ENCODE data around the gene SETD2.

The SETD2 gene

DNA sequence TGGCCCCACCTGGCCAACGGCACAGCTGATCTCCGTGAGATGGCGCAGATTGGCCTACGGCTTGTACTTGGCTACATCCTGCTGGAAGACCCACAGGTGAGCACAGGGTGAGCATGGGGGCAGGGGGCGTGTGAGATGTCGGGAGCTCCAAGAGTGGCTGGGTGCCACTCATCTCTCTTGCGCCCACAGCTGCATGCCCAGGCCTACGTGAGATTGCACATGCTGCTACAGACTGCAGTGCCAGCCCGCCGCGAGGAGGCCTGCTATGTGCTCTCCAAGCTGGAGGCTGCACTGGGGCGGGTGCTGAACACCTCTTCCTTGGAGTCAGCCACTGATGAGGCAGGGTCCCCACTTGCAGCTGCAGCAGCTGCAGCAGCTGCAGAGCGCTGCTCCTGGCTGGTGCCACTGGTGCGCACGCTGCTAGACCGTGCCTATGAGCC, 162.2 kb downstream of the SETD2 start:
- TF ChIP-seq, protein P1, sequence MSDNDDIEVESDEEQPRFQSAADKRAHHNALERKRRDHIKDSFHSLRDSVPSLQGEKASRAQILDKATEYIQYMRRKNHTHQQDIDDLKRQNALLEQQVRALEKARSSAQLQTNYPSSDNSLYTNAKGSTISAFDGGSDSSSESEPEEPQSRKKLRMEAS (IDR thresholded peaks at IDR 0.05): no peak
- TF ChIP-seq FOXM1 (IDR thresholded peaks at IDR 0.05; ENCODE audit: borderline replicate concordance, low read depth): no peak
- no peak for TF ChIP-seq EP300 (IDR thresholded peaks at IDR 0.05; ENCODE audit: borderline replicate concordance)
- TF ChIP-seq, protein P2, sequence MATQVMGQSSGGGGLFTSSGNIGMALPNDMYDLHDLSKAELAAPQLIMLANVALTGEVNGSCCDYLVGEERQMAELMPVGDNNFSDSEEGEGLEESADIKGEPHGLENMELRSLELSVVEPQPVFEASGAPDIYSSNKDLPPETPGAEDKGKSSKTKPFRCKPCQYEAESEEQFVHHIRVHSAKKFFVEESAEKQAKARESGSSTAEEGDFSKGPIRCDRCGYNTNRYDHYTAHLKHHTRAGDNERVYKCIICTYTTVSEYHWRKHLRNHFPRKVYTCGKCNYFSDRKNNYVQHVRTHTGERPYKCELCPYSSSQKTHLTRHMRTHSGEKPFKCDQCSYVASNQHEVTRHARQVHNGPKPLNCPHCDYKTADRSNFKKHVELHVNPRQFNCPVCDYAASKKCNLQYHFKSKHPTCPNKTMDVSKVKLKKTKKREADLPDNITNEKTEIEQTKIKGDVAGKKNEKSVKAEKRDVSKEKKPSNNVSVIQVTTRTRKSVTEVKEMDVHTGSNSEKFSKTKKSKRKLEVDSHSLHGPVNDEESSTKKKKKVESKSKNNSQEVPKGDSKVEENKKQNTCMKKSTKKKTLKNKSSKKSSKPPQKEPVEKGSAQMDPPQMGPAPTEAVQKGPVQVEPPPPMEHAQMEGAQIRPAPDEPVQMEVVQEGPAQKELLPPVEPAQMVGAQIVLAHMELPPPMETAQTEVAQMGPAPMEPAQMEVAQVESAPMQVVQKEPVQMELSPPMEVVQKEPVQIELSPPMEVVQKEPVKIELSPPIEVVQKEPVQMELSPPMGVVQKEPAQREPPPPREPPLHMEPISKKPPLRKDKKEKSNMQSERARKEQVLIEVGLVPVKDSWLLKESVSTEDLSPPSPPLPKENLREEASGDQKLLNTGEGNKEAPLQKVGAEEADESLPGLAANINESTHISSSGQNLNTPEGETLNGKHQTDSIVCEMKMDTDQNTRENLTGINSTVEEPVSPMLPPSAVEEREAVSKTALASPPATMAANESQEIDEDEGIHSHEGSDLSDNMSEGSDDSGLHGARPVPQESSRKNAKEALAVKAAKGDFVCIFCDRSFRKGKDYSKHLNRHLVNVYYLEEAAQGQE (IDR thresholded peaks at IDR 0.05; ENCODE audit: low read depth): no peak
- TF ChIP-seq, protein P3, sequence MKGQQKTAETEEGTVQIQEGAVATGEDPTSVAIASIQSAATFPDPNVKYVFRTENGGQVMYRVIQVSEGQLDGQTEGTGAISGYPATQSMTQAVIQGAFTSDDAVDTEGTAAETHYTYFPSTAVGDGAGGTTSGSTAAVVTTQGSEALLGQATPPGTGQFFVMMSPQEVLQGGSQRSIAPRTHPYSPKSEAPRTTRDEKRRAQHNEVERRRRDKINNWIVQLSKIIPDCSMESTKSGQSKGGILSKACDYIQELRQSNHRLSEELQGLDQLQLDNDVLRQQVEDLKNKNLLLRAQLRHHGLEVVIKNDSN (IDR thresholded peaks at IDR 0.05): no peak
- no peak for TF ChIP-seq RAD21 (IDR thresholded peaks at IDR 0.05; ENCODE audit: low read depth)
- TF ChIP-seq YY1 (IDR thresholded peaks at IDR 0.05; ENCODE audit: low read depth): no peak
- TF ChIP-seq CREB1 (IDR thresholded peaks at IDR 0.05; ENCODE audit: low read depth): no peak
- no peak for TF ChIP-seq TEAD4 (IDR thresholded peaks at IDR 0.05)

DNA sequence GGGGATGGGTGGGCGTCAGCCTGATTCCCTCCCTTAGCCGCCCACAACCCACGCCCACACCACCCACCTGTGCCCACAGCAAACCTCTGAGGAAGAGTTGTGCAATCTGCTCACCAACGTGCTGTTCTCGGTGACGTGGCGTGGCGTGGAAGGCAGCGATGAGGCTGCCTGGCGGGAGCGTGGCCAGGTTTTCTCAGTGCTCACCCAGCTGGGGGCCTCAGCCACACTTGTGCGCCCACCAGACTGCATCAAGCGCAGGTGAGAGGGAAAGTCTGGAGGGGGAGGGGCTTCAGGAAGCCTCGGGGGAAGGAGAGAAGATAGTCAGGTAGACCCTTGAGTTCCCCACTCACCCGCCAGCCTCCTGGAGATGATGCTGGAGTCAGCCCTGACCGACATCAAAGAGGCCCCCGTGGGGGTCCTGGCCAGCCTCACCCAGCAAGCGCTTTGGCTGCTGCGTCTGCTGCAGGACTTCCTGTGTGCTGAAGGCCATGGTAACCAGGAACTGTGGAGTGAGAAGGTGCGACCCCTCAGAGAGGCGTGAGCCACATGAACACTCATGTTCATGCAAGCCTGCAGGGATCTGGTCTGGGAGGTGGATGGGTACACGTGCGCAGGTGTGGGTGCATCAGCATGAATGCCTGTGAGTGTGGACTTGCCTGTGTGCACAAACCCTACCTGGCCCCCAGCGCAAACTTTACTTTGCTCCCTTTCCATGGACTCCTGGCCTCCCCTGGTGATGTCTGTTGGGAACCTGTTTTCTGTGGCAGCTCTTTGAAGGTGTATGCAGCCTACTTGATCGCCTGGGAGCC, 162.8 kb downstream of the SETD2 start:
- TF ChIP-seq, protein P3 (IDR thresholded peaks at IDR 0.05): no peak
- TF ChIP-seq CEBPB (IDR thresholded peaks at IDR 0.05): no peak
- no peak for TF ChIP-seq RAD21 (IDR thresholded peaks at IDR 0.05; ENCODE audit: low read depth)
- TF ChIP-seq, protein P1 (IDR thresholded peaks at IDR 0.05): no peak
- TF ChIP-seq FOXM1 (IDR thresholded peaks at IDR 0.05; ENCODE audit: borderline replicate concordance, low read depth): no peak
- no peak for TF ChIP-seq TAF1 (IDR thresholded peaks at IDR 0.05; ENCODE audit: low read depth)
- no peak for TF ChIP-seq YY1 (IDR thresholded peaks at IDR 0.05; ENCODE audit: low read depth)
- no peak for TF ChIP-seq EP300 (IDR thresholded peaks at IDR 0.05; ENCODE audit: borderline replicate concordance)

DNA sequence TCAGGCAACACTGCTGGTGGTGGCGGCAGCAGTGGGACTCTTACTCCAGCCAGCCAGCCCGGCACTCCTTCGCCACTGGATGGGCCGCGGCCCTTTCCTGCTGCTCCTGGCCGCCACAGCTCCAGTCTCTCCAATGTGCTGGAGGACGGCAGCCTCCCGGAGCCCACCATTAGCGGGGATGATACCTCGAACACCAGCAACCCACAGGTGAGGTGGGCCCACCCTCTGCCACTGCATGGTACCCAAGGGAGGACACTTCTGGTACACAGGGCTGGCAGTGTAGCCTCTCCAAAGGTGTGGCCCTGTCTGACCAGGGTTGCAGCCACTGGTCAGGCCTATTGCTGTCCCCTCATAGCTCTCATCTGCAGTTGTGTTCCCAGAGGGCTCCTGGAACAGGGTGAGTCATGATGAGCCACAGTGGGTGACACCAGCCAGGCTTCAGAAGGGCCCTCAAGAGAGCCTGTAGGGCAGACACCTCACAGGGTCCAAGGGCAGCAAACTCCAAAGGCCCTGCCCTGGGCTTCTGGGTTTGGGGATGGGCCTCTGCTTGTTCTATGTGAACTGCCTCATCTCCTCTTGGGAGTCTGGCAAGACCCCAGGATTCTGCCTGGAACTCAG, 163.6 kb downstream of the SETD2 start:
- TF ChIP-seq, protein P2 (IDR thresholded peaks at IDR 0.05; ENCODE audit: low read depth): no peak
- TF ChIP-seq ZBTB7A (IDR thresholded peaks at IDR 0.05; ENCODE audit: low read depth): no peak
- no peak for TF ChIP-seq TAF1 (IDR thresholded peaks at IDR 0.05; ENCODE audit: low read depth)
- no peak for TF ChIP-seq EP300 (IDR thresholded peaks at IDR 0.05; ENCODE audit: borderline replicate concordance)
- no peak for TF ChIP-seq YY1 (IDR thresholded peaks at IDR 0.05; ENCODE audit: low read depth)
- no peak for TF ChIP-seq FOXM1 (IDR thresholded peaks at IDR 0.05; ENCODE audit: borderline replicate concordance, low read depth)
- TF ChIP-seq, protein P1 (IDR thresholded peaks at IDR 0.05): no peak
- TF ChIP-seq, protein P3 (IDR thresholded peaks at IDR 0.05): no peak
- no peak for TF ChIP-seq TEAD4 (IDR thresholded peaks at IDR 0.05)
- no peak for TF ChIP-seq TCF12 (IDR thresholded peaks at IDR 0.05; ENCODE audit: low read depth)
- TF ChIP-seq NFIC (IDR thresholded peaks at IDR 0.05): no peak
- TF ChIP-seq EGR1 (IDR thresholded peaks at IDR 0.05): no peak
- TF ChIP-seq CEBPB (IDR thresholded peaks at IDR 0.05): no peak
- TF ChIP-seq CREB1 (IDR thresholded peaks at IDR 0.05; ENCODE audit: low read depth): no peak
- no peak for TF ChIP-seq RAD21 (IDR thresholded peaks at IDR 0.05; ENCODE audit: low read depth)

DNA sequence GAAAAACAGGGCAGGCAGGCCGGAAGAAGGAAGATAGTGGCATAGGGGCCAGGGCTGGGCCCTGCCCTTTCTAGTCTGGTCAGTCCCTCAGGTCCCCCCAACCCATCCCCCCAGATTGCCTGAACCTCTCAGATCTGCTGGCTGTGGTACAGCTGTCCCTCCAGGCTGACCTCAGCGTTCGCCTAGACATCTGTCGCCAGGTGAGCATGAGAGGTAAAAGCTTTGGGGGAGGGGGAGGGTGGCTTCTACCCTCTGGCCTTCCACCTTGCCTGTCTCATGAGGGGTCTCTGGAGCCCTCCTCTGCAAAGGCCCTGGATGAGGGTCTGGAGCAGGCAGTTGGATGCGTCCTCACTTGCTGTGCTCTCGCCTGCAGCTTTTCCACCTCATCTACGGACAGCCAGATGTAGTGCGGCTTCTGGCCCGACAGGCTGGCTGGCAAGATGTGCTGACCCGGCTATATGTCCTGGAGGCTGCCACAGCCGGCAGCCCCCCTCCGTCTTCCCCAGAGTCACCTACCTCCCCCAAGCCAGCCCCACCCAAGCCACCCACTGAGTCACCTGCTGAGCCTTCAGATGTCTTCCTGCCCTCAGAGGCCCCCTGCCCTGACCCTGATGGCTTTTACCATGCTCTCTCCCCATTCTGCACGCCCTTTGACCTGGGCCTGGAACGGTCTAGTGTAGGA, 164.3 kb downstream of the SETD2 start:
- TF ChIP-seq YY1 (IDR thresholded peaks at IDR 0.05; ENCODE audit: low read depth) (no peak), RAD21 (IDR thresholded peaks at IDR 0.05; ENCODE audit: low read depth) (no peak)
